H9 (cell line): Measurements from ENCODE around the gene LTK. TPM values are rescaled to one million over a fixed set of nuclear protein-coding genes. Genes with fewer than 3 reads are reported as not detected.

Source experiments
- DNase-seq: peaks from one replicate; pipeline ENCODE4 v3.0.0-alpha.2; 2017
- H2AFZ ChIP-seq: one replicate; pipeline ENCODE4 v1.6.1; 2013; ENCODE audit warnings: mild to moderate bottlenecking, low read length, control low read depth, moderate library complexity
- H2AK5ac ChIP-seq: 2 replicates; pipeline ENCODE4 v1.6.1; 2013; ENCODE audit warnings: low read length, control low read depth, mixed read lengths; ENCODE audit not compliant: insufficient read length
- H2BK120ac ChIP-seq: one replicate; pipeline ENCODE4 v1.6.1; 2013; ENCODE audit warnings: low read depth, mild to moderate bottlenecking, low read length, control low read depth, inconsistent platforms; ENCODE audit not compliant: poor library complexity, severe bottlenecking
- H2BK12ac ChIP-seq: 2 replicates; pipeline ENCODE4 v1.6.1; 2013; ENCODE audit warnings: low read length, control low read depth, mixed read lengths, low read depth; ENCODE audit not compliant: insufficient read length
- H2BK15ac ChIP-seq: 2 replicates; pipeline ENCODE4 v1.6.1; 2013; ENCODE audit warnings: low read depth, low read length, control low read depth
- H2BK20ac ChIP-seq: one replicate; pipeline ENCODE4 v1.6.1; 2013; ENCODE audit warnings: low read depth, mild to moderate bottlenecking, low read length, control low read depth, inconsistent platforms; ENCODE audit not compliant: poor library complexity, severe bottlenecking
- H2BK5ac ChIP-seq: 2 replicates; pipeline ENCODE4 v1.6.1; 2013; ENCODE audit warnings: low read length, control low read depth, mixed read lengths; ENCODE audit not compliant: insufficient read length
- H3K14ac ChIP-seq: 2 replicates; pipeline ENCODE4 v1.6.1; 2013; ENCODE audit warnings: low read length, control low read depth; ENCODE audit not compliant: insufficient read depth
- H3K18ac ChIP-seq: 2 replicates; pipeline ENCODE4 v1.6.1; 2013; ENCODE audit warnings: low read depth, mild to moderate bottlenecking, mixed read lengths, low read length, control low read depth; ENCODE audit not compliant: insufficient read length
- H3K23ac ChIP-seq: 2 replicates; pipeline ENCODE4 v1.6.1; 2013; ENCODE audit warnings: low read length, control low read depth, mixed read lengths, low read depth; ENCODE audit not compliant: insufficient read length
- H3K23me2 ChIP-seq: 2 replicates; pipeline ENCODE4 v1.6.1; 2013; ENCODE audit warnings: low read depth, mild to moderate bottlenecking, mixed read lengths, low read length, control low read depth; ENCODE audit not compliant: insufficient read length, poor library complexity, severe bottlenecking
- H3K27ac ChIP-seq: 2 replicates; pipeline ENCODE4 v1.5.1; 2013; ENCODE audit warnings: low read length, control low read depth, mixed read lengths, low read depth; ENCODE audit not compliant: insufficient read length
- H3K27me3 ChIP-seq: 2 replicates; pipeline ENCODE4 v1.6.1; 2013; ENCODE audit warnings: low read length, control low read depth, inconsistent platforms; ENCODE audit not compliant: insufficient read depth
- H3K4ac ChIP-seq: 2 replicates; pipeline ENCODE4 v1.6.1; 2013; ENCODE audit warnings: low read depth, mild to moderate bottlenecking, control low read depth, inconsistent platforms, low read length, moderate library complexity
- H3K4me1 ChIP-seq: 2 replicates; pipeline ENCODE4 v1.6.1; 2013; ENCODE audit warnings: low read length, control low read depth, inconsistent platforms; ENCODE audit not compliant: insufficient read depth
- H3K4me2 ChIP-seq: 2 replicates; pipeline ENCODE4 v1.6.1; 2013; ENCODE audit warnings: low read length, control low read depth, mixed read lengths; ENCODE audit not compliant: insufficient read length, insufficient read depth
- H3K56ac ChIP-seq: 2 replicates; pipeline ENCODE4 v1.6.1; 2013; ENCODE audit warnings: low read depth, mild to moderate bottlenecking, mixed read lengths, low read length, control low read depth; ENCODE audit not compliant: insufficient read length
- H3K79me1 ChIP-seq: 2 replicates; pipeline ENCODE4 v1.6.1; 2013; ENCODE audit warnings: low read depth, mild to moderate bottlenecking, moderate library complexity, low read length, control low read depth, inconsistent platforms; ENCODE audit not compliant: insufficient read depth, poor library complexity, severe bottlenecking
- H3K79me2 ChIP-seq: 2 replicates; pipeline ENCODE4 v1.6.1; 2013; ENCODE audit warnings: low read length, control low read depth, inconsistent platforms; ENCODE audit not compliant: insufficient read depth
- H3K9ac ChIP-seq: 2 replicates; pipeline ENCODE4 v1.6.1; 2013; ENCODE audit warnings: low read length, control low read depth, mixed read lengths; ENCODE audit not compliant: insufficient read length; ENCODE audit errors: extremely low read depth
- H3K9me3 ChIP-seq: one replicate; pipeline ENCODE4 v1.6.1; 2013; ENCODE audit warnings: low read depth, low read length, inconsistent platforms; ENCODE audit not compliant: control insufficient read depth
- H3T11ph ChIP-seq: one replicate; pipeline ENCODE4 v1.6.1; 2013; ENCODE audit warnings: mild to moderate bottlenecking, low read length, control low read depth, inconsistent platforms
- H4K20me1 ChIP-seq: one replicate; pipeline ENCODE4 v1.6.1; 2013; ENCODE audit not compliant: control insufficient read depth, insufficient read length, insufficient read depth
- H4K5ac ChIP-seq: 2 replicates; pipeline ENCODE4 v1.6.1; 2013; ENCODE audit warnings: low read depth, mild to moderate bottlenecking, mixed read lengths, low read length, control low read depth; ENCODE audit not compliant: insufficient read length
- H4K8ac ChIP-seq: replicated peaks from 2 replicates; pipeline ENCODE4 v1.6.1; 2013; ENCODE audit warnings: low read length, control low read depth, mixed read lengths, low read depth; ENCODE audit not compliant: insufficient read length
- H4K91ac ChIP-seq: 2 replicates; pipeline ENCODE4 v1.6.1; 2013; ENCODE audit warnings: low read depth, mild to moderate bottlenecking, moderate library complexity, mixed read lengths, low read length, control low read depth; ENCODE audit not compliant: insufficient read length
- H3K27ac Mint-ChIP-seq, 3 experiments: 2 replicates in 2 of 3; 3 replicates in 1 of 3; pipeline ENCODE4 v1.8.0; 2020 to 2021; ENCODE audit warnings: mixed read lengths in 3 of 3, mild to moderate bottlenecking in 1 of 3, moderate library complexity in 1 of 3
- H3K27me3 Mint-ChIP-seq: 2 replicates; pipeline ENCODE4 v1.8.0; 2021; ENCODE audit warnings: low read depth, mild to moderate bottlenecking, moderate library complexity, mixed read lengths
- H3K36me3 Mint-ChIP-seq, 3 experiments: 2 replicates in 2 of 3; 3 replicates in 1 of 3; pipeline ENCODE4 v1.8.0; 2020 to 2021; ENCODE audit warnings: low read depth in 3 of 3, mixed read lengths in 3 of 3; ENCODE audit not compliant: insufficient read depth in 1 of 3
- H3K4me1 Mint-ChIP-seq, 2 experiments: 2 replicates each; pipeline ENCODE4 v1.8.0; 2020; ENCODE audit warnings: mixed read lengths in 2 of 2
- H3K4me3 Mint-ChIP-seq, 2 experiments: 2 replicates in 1 of 2; 3 replicates in 1 of 2; pipeline ENCODE4 v1.8.0; 2020 to 2021; ENCODE audit warnings: mild to moderate bottlenecking in 2 of 2, mixed read lengths in 2 of 2, moderate library complexity in 1 of 2
- H3K9me3 Mint-ChIP-seq, 2 experiments: 2 replicates in 1 of 2; 3 replicates in 1 of 2; pipeline ENCODE4 v1.8.0; 2020; ENCODE audit warnings: mild to moderate bottlenecking in 2 of 2, mixed read lengths in 2 of 2, moderate library complexity in 1 of 2
- WGBS: extraction: QIAGEN DNeasy Blood & Tissue Kit; methylation state at CpG from one replicate; pipeline ENCODE4 v1.1.7; 2013; ENCODE audit warnings: missing lambda C conversion rate, low lambda C conversion rate, mixed read lengths; ENCODE audit not compliant: insufficient read length; ENCODE audit errors: extremely low coverage; 5-methylcytosine and 5-hydroxymethylcytosine counted together
- total RNA-seq: library from RNA; stranded (reverse); gene quantifications from 2 replicates; pipeline ENCODE4 v1.2.1, GENCODE V29; 2021
- TF ChIP-seq, protein P1 (sequence below): fragments of 200-600 bp; sonication (generic); conservative IDR thresholded peaks from 3 replicates; pipeline ENCODE4 v1.8.0; 2021; ENCODE audit warnings: antibody characterized with exemption, mild to moderate bottlenecking

LTK gene
- total RNA-seq, 1 experiment from 2014 or later: 0.31 TPM

- no peak overlapping the region for H4K5ac ChIP-seq
- H3K36me3 Mint-ChIP-seq: peaks cover 19 to 42% (median 41%) of the 10 kb centered on the region in 3 experiments
These were observed 4.3 kb upstream of the LTK start for GRCh38 chr15:41517895-41518449.

More at GRCh38 chr15:41517895-41518449, 4.3 kb upstream of the LTK start:
- H3K27me3 Mint-ChIP-seq: peaks cover 23% of the 10 kb centered on the region
- Histone ChIP-seq H2AK5ac (no peak overlapping the region), H3K79me2 (no peaks in the 10 kb centered on the region), H2AFZ (no peak overlapping the region), H3K4ac (no peak overlapping the region), H3K14ac (no peak overlapping the region), H3K27me3 (peaks cover 6% of the 10 kb centered on the region; the same call in 1 of the 2 replicates), H3T11ph (no peak overlapping the region), H2BK12ac (no peak overlapping the region), H3K4me2 (no peak overlapping the region), H3K9me3 (no peaks in the 10 kb centered on the region), H2BK15ac (no peak overlapping the region), H3K23me2 (peaks cover 9% of the 10 kb centered on the region), H3K79me1 (no peaks in the 10 kb centered on the region), H3K56ac (no peak overlapping the region), H4K91ac (no peak overlapping the region), H3K23ac (no peak overlapping the region), H3K18ac (no peak overlapping the region), H2BK120ac (no peak overlapping the region), H2BK20ac (no peak overlapping the region), H3K9ac (no peak overlapping the region), H3K4me1 (no peaks in the 10 kb centered on the region), H2BK5ac (no peak overlapping the region), H4K8ac (no peak overlapping the region), H3K27ac (no peak overlapping the region), H4K20me1 (no peaks in the 10 kb centered on the region)
- no CpG with 5 or more reads among the region's 8 CpGs for WGBS
- TF ChIP-seq, protein P1, sequence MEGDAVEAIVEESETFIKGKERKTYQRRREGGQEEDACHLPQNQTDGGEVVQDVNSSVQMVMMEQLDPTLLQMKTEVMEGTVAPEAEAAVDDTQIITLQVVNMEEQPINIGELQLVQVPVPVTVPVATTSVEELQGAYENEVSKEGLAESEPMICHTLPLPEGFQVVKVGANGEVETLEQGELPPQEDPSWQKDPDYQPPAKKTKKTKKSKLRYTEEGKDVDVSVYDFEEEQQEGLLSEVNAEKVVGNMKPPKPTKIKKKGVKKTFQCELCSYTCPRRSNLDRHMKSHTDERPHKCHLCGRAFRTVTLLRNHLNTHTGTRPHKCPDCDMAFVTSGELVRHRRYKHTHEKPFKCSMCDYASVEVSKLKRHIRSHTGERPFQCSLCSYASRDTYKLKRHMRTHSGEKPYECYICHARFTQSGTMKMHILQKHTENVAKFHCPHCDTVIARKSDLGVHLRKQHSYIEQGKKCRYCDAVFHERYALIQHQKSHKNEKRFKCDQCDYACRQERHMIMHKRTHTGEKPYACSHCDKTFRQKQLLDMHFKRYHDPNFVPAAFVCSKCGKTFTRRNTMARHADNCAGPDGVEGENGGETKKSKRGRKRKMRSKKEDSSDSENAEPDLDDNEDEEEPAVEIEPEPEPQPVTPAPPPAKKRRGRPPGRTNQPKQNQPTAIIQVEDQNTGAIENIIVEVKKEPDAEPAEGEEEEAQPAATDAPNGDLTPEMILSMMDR: no peak
- H3K27ac Mint-ChIP-seq: no peak overlapping the region
- no peaks in the 10 kb centered on the region; a peak in 1 of 5 replicates for H3K9me3 Mint-ChIP-seq
- peaks cover 10% of the 10 kb centered on the region in 2 experiments for H3K4me1 Mint-ChIP-seq
- H3K4me3 Mint-ChIP-seq: no peak overlapping the region; a peak in 1 of 5 replicates
- no peak for DNase-seq
